ENCODE data around the gene AVP.

GRCh38 chr20:3107464-3108025 is 23.0 kb upstream of the AVP start:
- TF ChIP-seq POLR2A (IDR thresholded peaks at IDR 0.05) (no peak), CTCF (IDR thresholded peaks at IDR 0.05) (no peak), EP300 (IDR thresholded peaks at IDR 0.05) (no peak)

All from stomach (tissue), 4 donors.